Suppressor macrophage treated with lipopolysaccharide for 4 hours (primary cell): ENCODE results near the gene BICD1.

Experiments
- DNase-seq: peaks from one replicate; pipeline ENCODE4 v3.0.0-alpha.2; 2020

The BICD1 gene

GRCh38 chr12:32419520-32419960 lies 312.9 kb downstream of the BICD1 start:
- peak; percentile 65 for DNase-seq

GRCh38 chr12:32420356-32420755 lies 313.7 kb downstream of the BICD1 start:
- peak; percentile 66 for DNase-seq

GRCh38 chr12:32423559-32423958 lies 316.9 kb downstream of the BICD1 start:
- DNase-seq, result peak; percentile 22

- no peak for DNase-seq
Measured at GRCh38 chr12:32431025-32431424, 324.4 kb downstream of the BICD1 start.
